Activated naive CD4-positive, alpha-beta T cell treated with anti-CD3 and anti-CD28 coated beads, Interleukin-2, amount 10 ng/mL, durations not matched to agents 7 days and 5 days (primary cell): ENCODE data around the gene QPRT.
A peak's percentile ranks its signal among the peaks of the same experiment; 100 is the strongest.
"Not testable (repeated sequence)": the region's sequence is repeated elsewhere in the genome, so short reads cannot be mapped to it uniquely, and the experiment has no call there.

Experiments
- CTCF ChIA-PET: fragments of 350-600 bp; sonication (Branson Sonifier 250); formaldehyde crosslinking; loops from one replicate; lab custom pipeline; 2021; ENCODE audit warnings: antibody characterized with exemption; lab: Charles Lee
- DNase-seq: peaks from one replicate; pipeline ENCODE4 v3.0.0-alpha.2; 2020
- H3K27ac Mint-ChIP-seq: one replicate; pipeline ENCODE4 v1.8.0; 2021; ENCODE audit warnings: mild to moderate bottlenecking, moderate library complexity, mixed read lengths
- H3K27me3 Mint-ChIP-seq: one replicate; pipeline ENCODE4 v1.8.0; 2021; ENCODE audit warnings: mild to moderate bottlenecking, mixed read lengths
- H3K36me3 Mint-ChIP-seq: one replicate; pipeline ENCODE4 v1.8.0; 2021; ENCODE audit warnings: mixed read lengths
- H3K4me1 Mint-ChIP-seq: one replicate; pipeline ENCODE4 v1.8.0; 2021; ENCODE audit warnings: mixed read lengths
- H3K4me3 Mint-ChIP-seq: one replicate; pipeline ENCODE4 v1.8.0; 2021; ENCODE audit warnings: mild to moderate bottlenecking, moderate library complexity, mixed read lengths
- H3K9me3 Mint-ChIP-seq: one replicate; pipeline ENCODE4 v1.8.0; 2021; ENCODE audit warnings: mixed read lengths

Gene QPRT

DNA sequence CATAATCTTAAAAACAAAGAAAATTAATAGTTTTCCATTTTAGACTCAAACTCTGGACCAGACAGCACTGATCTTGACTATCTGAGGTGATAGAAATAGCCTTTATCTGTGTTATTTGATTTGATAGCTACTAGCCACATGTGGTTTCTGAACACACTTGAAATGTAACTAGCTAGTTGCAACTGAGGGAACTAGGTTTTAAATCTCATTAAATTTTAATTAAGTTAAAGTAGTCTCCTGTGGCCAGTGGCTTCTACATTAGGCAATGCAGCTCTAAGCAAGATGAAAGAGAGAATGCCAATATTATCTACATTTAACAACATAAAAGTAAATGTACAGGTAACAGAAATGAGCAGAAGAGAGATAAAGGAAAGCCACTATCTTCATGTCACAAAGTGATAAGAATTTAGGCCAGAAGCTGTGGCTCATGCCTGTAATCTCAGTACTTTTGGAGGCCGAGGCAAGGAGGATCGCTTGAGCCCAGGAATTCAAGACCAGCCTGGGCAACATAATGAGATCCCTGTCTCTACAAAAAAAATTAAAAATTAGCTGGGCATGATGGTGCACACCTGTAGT lies 27.1 kb upstream of the QPRT start:
- no peak for DNase-seq
- Mint-ChIP-seq H3K4me3 (no peak overlapping the region), H3K36me3 (no peaks in the 10 kb centered on the region), H3K27me3 (peaks cover 6% of the 10 kb centered on the region), H3K9me3 (no peaks in the 10 kb centered on the region), H3K4me1 (peaks cover 21% of the 10 kb centered on the region), H3K27ac (no peak overlapping the region)
- CTCF ChIA-PET: interaction anchor here (0.8 to 0.9 kb wide), 2 partner anchors 11 to 14 kb away, joined by 3 to 4 read pairs; partner anchors contain the start of gene SPN

DNA sequence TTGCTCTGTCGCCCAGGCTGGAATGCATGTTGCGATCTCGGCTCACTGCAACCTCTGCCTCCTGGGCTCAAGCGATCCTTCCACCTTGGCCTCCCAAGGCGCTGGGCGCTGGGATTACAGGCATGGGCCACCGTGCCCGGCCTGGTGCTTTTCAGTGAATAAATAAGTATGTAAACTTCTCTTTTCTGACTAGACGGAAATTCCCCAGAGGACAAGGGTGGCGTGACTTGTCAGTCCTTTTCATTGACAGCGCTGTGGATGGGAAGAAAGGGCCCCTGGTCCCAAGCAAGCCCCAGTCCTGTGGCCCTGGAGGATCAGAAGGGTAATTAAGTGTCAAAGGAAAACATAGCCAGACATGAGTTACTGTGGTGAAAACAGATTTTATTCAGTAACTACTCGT lies 25.5 kb upstream of the QPRT start:
- DNase-seq: no peak
- CTCF ChIA-PET: no interaction called here
- no peak overlapping the region for H3K27ac Mint-ChIP-seq
- H3K9me3 Mint-ChIP-seq: no peaks in the 10 kb centered on the region
- no peak overlapping the region for H3K4me3 Mint-ChIP-seq
- peaks cover 21% of the 10 kb centered on the region for H3K4me1 Mint-ChIP-seq
- peaks cover 6% of the 10 kb centered on the region for H3K27me3 Mint-ChIP-seq
- H3K36me3 Mint-ChIP-seq: no peaks in the 10 kb centered on the region

DNA sequence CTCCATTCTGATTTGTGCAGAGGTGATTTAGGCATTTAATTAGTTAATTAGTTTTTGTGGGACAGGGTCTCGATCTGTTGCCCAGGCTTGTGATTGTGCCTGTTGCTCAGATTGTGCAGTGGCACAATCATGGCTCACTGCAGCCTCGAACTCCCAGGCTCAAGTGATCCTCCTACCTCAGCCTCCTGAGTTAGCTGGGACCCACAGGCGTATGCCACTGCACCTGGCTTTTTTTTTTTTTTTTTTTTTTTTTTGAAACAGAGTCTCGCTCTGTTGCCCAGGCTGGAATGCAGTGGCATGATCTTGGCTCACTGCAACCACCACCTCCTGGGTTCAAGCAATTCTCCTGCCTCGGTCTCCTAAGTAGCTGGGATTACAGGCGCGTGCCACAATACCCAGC lies 25.1 kb upstream of the QPRT start:
- not testable (repeated sequence) for DNase-seq, H3K27me3 Mint-ChIP-seq, H3K4me3 Mint-ChIP-seq, H3K27ac Mint-ChIP-seq, H3K9me3 Mint-ChIP-seq, H3K36me3 Mint-ChIP-seq
- H3K4me1 Mint-ChIP-seq: peaks cover 21% of the 10 kb centered on the region
- CTCF ChIA-PET: interaction anchor here (1.0 kb wide), 1 partner anchor 10 kb away, joined by 3 read pairs; the partner anchor contains the start of gene SPN

DNA sequence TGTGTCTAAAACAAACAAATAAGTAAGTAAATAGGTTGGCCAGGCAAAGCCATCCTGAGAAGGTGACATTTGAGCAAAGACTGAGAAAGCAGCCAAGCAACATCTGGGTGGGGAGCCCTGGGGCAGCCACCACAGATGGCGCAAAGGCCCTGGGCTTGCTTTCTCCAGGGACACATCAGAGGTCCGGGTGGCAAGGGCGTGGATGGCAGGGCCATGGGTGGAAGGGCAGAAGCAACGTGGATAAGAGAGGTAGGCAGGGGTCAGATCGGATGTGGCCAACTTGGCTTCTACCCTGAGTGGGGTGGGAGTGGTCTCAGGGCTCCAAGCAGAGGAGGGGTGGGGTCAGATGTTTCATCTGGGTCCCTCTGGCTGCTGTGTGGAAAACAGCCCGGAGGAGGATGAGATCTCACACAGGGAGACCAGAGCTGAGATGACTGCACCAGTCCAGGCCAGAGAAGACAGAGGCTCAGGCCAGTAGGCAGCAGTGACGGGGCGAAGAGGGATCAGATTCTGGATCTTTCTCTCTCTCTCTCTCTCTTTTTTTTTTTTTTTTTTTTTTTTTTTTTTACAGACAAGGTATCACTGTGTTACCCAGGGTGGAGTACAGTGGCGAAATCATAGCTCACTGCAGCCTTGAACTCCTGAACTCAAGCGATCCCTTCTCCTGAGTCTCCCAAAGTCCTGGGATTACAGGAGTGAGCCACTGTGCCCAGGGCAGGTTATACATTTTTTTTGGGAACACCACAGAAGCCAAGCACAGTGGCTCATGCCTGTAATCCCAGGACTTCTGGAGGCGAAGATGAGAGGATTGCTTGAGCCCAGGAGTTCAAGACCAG lies 22.1 kb upstream of the QPRT start:
- Mint-ChIP-seq H3K36me3 (peaks cover 2% of the 10 kb centered on the region), H3K27ac (no peak overlapping the region), H3K4me1 (peaks cover 22% of the 10 kb centered on the region), H3K9me3 (no peaks in the 10 kb centered on the region), H3K4me3 (no peak overlapping the region), H3K27me3 (peaks cover 6% of the 10 kb centered on the region)
- CTCF ChIA-PET: no interaction called here
- no peak for DNase-seq

DNA sequence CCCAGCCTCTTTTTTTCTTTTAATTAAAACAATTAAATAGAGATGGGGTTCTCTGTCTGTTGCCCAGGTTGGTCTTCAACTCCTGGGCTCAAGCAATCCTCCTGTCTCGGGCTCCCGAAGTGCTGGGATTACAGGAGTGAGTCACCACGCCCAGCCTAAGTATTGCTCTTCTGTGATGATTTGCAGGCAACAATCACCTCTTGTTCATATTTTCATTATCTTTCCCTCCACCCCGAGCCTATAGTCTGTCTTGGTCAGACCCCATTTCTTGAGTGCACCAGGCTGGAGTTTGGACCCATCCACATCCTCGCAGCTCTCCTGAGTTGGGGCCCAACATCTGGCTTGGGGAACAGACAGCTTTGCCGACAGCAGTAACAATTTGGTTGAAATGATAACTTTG lies 20.3 kb upstream of the QPRT start:
- Mint-ChIP-seq H3K9me3 (no peaks in the 10 kb centered on the region), H3K4me1 (peaks cover 27% of the 10 kb centered on the region), H3K36me3 (peaks cover 7% of the 10 kb centered on the region), H3K27me3 (peaks cover 2% of the 10 kb centered on the region), H3K27ac (peak overlapping the region; percentile 50), H3K4me3 (no peak overlapping the region)
- DNase-seq: no peak
- CTCF ChIA-PET: no interaction called here

DNA sequence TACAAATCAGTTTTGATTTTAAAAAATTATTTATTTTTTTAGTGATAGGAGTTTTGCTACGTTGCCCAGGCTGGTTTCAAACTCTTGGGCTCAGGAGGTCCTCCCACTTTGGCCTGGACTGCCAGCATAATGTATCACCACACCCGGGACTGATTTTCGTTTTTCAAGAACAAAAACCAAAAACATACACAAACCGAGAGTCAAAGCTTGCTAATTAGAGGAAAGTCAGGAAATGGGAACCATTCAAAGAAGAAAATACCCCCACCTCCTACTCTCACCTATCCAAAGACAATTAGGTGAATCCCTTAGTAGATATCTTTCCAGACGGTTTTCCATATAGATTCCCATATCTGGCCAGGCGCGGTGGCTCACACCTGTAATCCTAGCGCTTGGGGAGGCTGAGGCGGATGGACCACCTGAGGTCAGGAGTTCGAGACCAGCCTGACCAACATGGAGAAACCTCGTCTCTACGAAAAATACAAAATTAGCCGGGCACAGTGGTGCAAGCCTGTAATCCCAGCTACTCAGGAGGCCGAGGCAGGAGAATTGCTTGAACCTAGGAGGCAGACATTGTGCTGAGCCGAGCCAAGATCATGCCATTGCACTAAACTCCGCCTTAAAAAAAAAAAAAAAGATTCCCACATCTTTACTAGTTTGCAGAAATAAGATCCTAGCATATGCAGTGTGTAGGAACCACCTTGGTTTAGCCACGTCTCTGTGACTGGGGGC lies 16.8 kb upstream of the QPRT start:
- H3K4me3 Mint-ChIP-seq: peak overlapping the region; percentile 94
- H3K27ac Mint-ChIP-seq: peak overlapping the region; percentile 90
- DNase-seq: no peak
- no peaks in the 10 kb centered on the region for H3K9me3 Mint-ChIP-seq
- CTCF ChIA-PET: interaction anchor here (0.6 to 1.6 kb wide), 4 partner anchors 10 to 54 kb away, joined by 3 to 5 read pairs (median 4); no protein-coding TSS in a partner anchor
- H3K27me3 Mint-ChIP-seq: peaks cover 5% of the 10 kb centered on the region
- peaks cover 42% of the 10 kb centered on the region for H3K36me3 Mint-ChIP-seq
- H3K4me1 Mint-ChIP-seq: peaks cover 42% of the 10 kb centered on the region

DNA sequence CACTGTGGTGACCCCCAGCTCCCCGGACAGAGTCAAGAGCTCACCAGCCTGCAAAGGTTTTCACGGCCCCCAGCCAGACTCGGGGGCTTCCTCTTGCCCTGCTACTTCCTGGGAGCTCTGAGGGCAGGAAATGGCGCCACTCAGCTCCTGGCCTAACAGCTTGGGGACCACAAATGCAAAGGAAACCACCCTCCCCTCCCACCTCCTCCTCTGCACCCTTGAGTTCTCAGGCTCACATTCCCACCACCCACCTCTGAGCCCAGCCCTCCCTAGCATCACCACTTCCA lies 16.3 kb upstream of the QPRT start:
- Mint-ChIP-seq H3K27ac (peak overlapping the region; percentile 90), H3K27me3 (peaks cover 5% of the 10 kb centered on the region), H3K4me1 (peaks cover 46% of the 10 kb centered on the region), H3K9me3 (no peaks in the 10 kb centered on the region), H3K36me3 (peaks cover 43% of the 10 kb centered on the region), H3K4me3 (peak overlapping the region; percentile 94)
- peak; percentile 70 for DNase-seq
- CTCF ChIA-PET: interaction anchor here (0.6 to 1.6 kb wide), 5 partner anchors 11 to 66 kb away, joined by 3 to 5 read pairs (median 4); no protein-coding TSS in a partner anchor

DNA sequence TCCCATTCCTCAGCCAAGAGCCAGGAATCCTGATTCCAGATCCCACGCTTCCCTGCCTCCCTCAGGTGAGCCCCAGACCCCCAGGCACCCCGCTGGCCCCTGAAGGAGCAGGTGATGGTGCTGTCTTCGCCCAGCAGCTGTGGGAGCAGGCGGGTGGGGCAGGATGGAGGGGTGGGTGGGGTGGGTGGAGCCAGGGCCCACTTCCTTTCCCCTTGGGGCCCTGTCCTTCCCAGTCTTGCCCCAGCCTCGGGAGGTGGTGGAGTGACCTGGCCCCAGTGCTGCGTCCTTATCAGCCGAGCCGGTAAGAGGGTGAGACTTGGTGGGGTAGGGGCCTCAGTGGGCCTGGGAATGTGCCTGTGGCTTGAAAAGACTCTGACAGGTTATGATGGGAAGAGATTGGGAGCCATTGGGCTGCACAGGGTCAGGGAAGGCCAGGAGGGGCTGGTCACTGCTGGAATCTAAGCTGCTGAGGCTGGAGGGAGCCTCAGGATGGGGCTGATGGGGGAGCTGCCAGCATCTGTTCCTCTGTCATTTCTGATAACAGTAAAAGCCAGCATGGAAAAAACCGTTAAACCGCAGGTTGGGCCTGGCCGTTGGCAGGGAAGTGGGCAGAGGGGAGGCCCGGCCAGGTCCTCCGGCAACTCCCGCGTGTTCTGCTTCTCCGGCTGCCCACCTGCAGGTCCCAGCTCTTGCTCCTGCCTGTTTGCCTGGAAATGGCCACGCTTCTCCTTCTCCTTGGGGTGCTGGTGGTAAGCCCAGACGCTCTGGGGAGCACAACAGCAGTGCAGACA lies 15.8 kb upstream of the QPRT start, which contains the start of gene SPN:
Gene SPN (plus strand): TSS at position 232 of the 791 bp plus-strand sequence. CDS start 482 bp downstream, at position 714.
- peaks cover 46% of the 10 kb centered on the region for H3K36me3 Mint-ChIP-seq
- peak within 1 kb of the TSS; percentile 94 for H3K4me3 Mint-ChIP-seq
- peaks cover 5% of the 10 kb centered on the region for H3K27me3 Mint-ChIP-seq
- peak within 1 kb of the TSS; percentile 90 for H3K27ac Mint-ChIP-seq
- H3K4me1 Mint-ChIP-seq: peaks cover 49% of the 10 kb centered on the region
- H3K9me3 Mint-ChIP-seq: no peaks in the 10 kb centered on the region
- peak; percentile 66 for DNase-seq
- CTCF ChIA-PET: interaction anchor here (0.6 to 1.6 kb wide), 6 partner anchors 9 to 65 kb away, joined by 3 to 5 read pairs (median 4); no protein-coding TSS in a partner anchor

DNA sequence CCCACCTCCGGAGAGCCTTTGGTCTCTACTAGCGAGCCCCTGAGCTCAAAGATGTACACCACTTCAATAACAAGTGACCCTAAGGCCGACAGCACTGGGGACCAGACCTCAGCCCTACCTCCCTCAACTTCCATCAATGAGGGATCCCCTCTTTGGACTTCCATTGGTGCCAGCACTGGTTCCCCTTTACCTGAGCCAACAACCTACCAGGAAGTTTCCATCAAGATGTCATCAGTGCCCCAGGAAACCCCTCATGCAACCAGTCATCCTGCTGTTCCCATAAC lies 15.2 kb upstream of the QPRT start:
- H3K27me3 Mint-ChIP-seq: peaks cover 5% of the 10 kb centered on the region
- peaks cover 48% of the 10 kb centered on the region for H3K36me3 Mint-ChIP-seq
- peaks cover 54% of the 10 kb centered on the region for H3K4me1 Mint-ChIP-seq
- peak overlapping the region; percentile 90 for H3K27ac Mint-ChIP-seq
- H3K4me3 Mint-ChIP-seq: peak overlapping the region; percentile 94
- CTCF ChIA-PET: interaction anchor here (0.8 kb wide), 1 partner anchor 10 kb away, joined by 3 read pairs; no protein-coding TSS in a partner anchor
- no peaks in the 10 kb centered on the region for H3K9me3 Mint-ChIP-seq
- no peak for DNase-seq

DNA sequence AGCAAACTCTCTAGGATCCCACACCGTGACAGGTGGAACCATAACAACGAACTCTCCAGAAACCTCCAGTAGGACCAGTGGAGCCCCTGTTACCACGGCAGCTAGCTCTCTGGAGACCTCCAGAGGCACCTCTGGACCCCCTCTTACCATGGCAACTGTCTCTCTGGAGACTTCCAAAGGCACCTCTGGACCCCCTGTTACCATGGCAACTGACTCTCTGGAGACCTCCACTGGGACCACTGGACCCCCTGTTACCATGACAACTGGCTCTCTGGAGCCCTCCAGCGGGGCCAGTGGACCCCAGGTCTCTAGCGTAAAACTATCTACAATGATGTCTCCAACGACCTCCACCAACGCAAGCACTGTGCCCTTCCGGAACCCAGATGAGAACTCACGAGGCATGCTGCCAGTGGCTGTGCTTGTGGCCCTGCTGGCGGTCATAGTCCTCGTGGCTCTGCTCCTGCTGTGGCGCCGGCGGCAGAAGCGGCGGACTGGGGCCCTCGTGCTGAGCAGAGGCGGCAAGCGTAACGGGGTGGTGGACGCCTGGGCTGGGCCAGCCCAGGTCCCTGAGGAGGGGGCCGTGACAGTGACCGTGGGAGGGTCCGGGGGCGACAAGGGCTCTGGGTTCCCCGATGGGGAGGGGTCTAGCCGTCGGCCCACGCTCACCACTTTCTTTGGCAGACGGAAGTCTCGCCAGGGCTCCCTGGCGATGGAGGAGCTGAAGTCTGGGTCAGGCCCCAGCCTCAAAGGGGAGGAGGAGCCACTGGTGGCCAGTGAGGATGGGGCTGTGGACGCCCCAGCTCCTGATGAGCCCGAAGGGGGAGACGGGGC lies 14.7 kb upstream of the QPRT start:
- Mint-ChIP-seq H3K4me1 (peaks cover 54% of the 10 kb centered on the region), H3K4me3 (peak overlapping the region; percentile 94), H3K27ac (peak overlapping the region; percentile 90), H3K36me3 (peaks cover 48% of the 10 kb centered on the region), H3K9me3 (no peaks in the 10 kb centered on the region), H3K27me3 (peaks cover 5% of the 10 kb centered on the region)
- CTCF ChIA-PET: no interaction called here
- peak; percentile 58 for DNase-seq

DNA sequence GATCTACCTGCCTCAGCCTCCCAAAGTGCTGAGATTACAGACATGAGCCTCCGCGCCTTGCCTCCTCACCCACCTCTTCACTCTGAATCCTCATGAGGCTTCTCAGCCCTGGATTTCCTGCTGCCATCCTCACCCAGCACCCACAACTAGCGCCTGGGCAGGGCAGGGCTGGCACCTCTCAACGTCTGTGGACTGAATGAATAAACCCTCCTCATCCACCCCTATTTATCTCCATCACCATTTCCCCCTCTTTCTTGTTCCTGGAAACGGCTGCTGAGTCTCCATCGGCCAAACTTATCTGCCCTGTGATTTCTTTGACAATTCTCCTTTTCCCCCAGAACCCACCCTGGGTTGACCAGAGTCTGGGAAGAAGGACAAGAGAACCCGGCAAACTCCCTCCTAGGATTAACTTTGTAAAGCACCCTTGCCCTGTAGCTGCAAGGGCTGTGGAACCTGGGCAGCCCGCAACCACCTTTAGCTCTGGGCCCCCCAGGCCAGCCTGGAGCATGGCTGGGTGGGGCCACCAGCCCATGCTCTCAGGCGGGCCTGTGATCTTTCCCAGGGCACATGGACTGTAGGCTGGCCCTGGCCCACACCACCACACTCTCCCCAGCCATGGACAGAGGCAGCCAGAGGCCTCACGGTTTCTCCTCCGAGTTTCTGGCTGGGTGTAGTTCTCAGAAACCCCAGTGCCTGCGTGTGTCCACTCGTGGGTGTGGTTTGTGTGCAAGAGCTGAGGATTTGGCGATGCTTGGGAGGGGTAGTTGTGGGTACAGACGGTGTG lies 13.5 kb upstream of the QPRT start:
- H3K36me3 Mint-ChIP-seq: peaks cover 51% of the 10 kb centered on the region
- peaks cover 5% of the 10 kb centered on the region for H3K27me3 Mint-ChIP-seq
- H3K4me3 Mint-ChIP-seq: peak overlapping the region; percentile 94
- CTCF ChIA-PET: interaction anchor here (1.3 kb wide), 1 partner anchor 14 kb away, joined by 3 read pairs; no protein-coding TSS in a partner anchor
- DNase-seq: peak; percentile 37
- H3K27ac Mint-ChIP-seq: peak overlapping the region; percentile 87
- H3K4me1 Mint-ChIP-seq: peaks cover 53% of the 10 kb centered on the region
- no peaks in the 10 kb centered on the region for H3K9me3 Mint-ChIP-seq

DNA sequence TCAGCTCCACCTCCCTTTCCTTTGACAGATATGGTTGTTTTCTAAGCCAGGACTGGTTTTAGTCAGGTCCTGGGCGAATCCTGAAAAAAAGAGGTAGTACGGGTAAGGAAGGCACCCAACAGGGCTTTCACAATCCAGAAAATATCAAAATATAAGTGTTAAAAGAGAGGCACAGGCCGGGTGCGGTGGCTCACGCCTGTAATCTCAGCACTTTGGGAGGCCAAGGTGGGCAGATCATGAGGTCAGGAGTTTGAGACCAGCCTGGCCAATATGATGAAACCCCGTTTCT lies 11.7 kb upstream of the QPRT start:
- H3K9me3 Mint-ChIP-seq, H3K27me3 Mint-ChIP-seq, CTCF ChIA-PET, DNase-seq: not testable (repeated sequence)
- H3K4me3 Mint-ChIP-seq: peak overlapping the region; percentile 94
- peaks cover 58% of the 10 kb centered on the region for H3K36me3 Mint-ChIP-seq
- H3K4me1 Mint-ChIP-seq: peaks cover 46% of the 10 kb centered on the region
- peak overlapping the region; percentile 87 for H3K27ac Mint-ChIP-seq
